ENCODE results near the gene ADAM8. TPM values are rescaled to one million over a fixed set of nuclear protein-coding genes. Genes with fewer than 3 reads are reported as not detected.

The ADAM8 gene
- total and polyA plus RNA-seq, 9 donors: 0.48 to 5.9 (median 3.4) TPM

DNA sequence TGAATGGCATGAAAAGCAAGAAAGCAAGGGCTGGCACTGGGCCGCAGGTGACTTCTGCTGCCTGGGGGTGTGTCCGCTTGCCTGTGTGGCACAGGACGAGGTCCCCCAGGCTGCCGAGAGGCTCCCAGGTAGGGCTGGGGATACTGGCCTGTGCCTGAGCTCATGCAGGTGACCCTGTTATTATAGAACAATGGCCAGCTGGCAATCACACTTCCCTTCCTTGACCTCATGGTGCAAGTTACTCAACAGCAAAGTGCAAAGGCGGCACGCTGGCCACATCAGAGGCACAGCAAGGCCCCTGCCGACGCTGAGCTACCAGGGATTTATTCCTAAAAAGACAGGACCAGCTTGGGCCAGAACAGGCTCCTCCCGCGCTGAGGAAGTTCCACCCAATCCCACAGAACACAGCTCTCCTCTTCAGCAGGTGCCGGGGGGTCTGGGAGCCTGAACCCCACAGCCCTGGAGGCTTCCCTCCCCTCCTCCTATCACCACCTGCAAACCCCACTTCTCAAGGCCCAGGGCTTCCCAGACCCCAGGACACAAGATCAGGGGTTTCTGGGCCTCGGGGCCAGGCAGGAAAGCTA, 1.4 kb upstream of the ADAM8 start:
- TF ChIP-seq POLR2A (IDR thresholded peaks at IDR 0.05) (no peak), EP300 (IDR thresholded peaks at IDR 0.05) (no peak)
- TF ChIP-seq, protein P1, sequence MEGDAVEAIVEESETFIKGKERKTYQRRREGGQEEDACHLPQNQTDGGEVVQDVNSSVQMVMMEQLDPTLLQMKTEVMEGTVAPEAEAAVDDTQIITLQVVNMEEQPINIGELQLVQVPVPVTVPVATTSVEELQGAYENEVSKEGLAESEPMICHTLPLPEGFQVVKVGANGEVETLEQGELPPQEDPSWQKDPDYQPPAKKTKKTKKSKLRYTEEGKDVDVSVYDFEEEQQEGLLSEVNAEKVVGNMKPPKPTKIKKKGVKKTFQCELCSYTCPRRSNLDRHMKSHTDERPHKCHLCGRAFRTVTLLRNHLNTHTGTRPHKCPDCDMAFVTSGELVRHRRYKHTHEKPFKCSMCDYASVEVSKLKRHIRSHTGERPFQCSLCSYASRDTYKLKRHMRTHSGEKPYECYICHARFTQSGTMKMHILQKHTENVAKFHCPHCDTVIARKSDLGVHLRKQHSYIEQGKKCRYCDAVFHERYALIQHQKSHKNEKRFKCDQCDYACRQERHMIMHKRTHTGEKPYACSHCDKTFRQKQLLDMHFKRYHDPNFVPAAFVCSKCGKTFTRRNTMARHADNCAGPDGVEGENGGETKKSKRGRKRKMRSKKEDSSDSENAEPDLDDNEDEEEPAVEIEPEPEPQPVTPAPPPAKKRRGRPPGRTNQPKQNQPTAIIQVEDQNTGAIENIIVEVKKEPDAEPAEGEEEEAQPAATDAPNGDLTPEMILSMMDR (IDR thresholded peaks at IDR 0.05): no peak
- DNase-seq: no peak
- Histone ChIP-seq H3K9me3 (no peaks in the 10 kb centered on the region), H3K4me1 (ENCODE audit: insufficient read depth) (no peaks in the 10 kb centered on the region), H3K27me3 (no peaks in the 10 kb centered on the region), H3K36me3 (no peaks in the 10 kb centered on the region), H3K27ac (no peak overlapping the region), H3K4me3 (no peak overlapping the region)
- intact Hi-C loops (cut with DNase I): no loop called here
- 68 to 78% (median 77%) methylated on average over 11 to 12 of the region's 12 CpGs for WGBS, 3 donors

GRCh38 chr10:133277277-133277992, 767 bp upstream of the ADAM8 start:
- no peak overlapping the region for H3K27ac ChIP-seq
- 55 to 60% (median 59%) methylated on average over 21 to 25 of the region's 25 CpGs for WGBS, 3 donors
- intact Hi-C loops (cut with DNase I): no loop called here
- no peaks in the 10 kb centered on the region for H3K9me3 ChIP-seq
- no peak for DNase-seq
- TF ChIP-seq, protein P1 (IDR thresholded peaks at IDR 0.05): no peak
- TF ChIP-seq POLR2A (IDR thresholded peaks at IDR 0.05) (no peak), EP300 (IDR thresholded peaks at IDR 0.05) (no peak)
- no peaks in the 10 kb centered on the region for H3K36me3 ChIP-seq
- H3K4me3 ChIP-seq: no peak overlapping the region
- no peaks in the 10 kb centered on the region for H3K4me1 ChIP-seq (ENCODE audit: insufficient read depth)
- no peaks in the 10 kb centered on the region for H3K27me3 ChIP-seq

DNA sequence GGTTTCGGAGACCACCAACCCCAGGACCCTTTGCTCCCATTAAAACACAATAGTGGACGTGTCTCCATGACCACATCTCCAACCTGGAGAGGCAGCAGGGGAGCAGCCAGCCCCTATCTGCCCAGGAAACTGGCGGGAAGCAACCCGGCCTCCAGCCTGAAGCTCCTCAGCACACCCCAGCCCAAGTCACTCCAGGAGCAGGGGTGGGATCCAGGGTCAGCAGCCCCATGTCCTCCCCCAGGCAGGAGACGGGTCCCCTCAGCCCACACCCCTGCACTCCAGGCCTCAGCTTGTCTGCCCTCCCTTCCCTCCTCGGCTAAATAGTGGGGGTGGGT, 601 bp downstream of the ADAM8 start:
- no peaks in the 10 kb centered on the region for H3K9me3 ChIP-seq
- H3K4me1 ChIP-seq (ENCODE audit: insufficient read depth): no peaks in the 10 kb centered on the region
- H3K36me3 ChIP-seq: no peaks in the 10 kb centered on the region
- H3K27ac ChIP-seq: no peak overlapping the region
- DNase-seq: no peak
- H3K27me3 ChIP-seq: no peaks in the 10 kb centered on the region
- intact Hi-C loops (cut with DNase I): no loop called here
- 30 to 35% (median 32%) methylated on average over 6 of the region's 6 CpGs for WGBS, 3 donors
- TF ChIP-seq, protein P1 (IDR thresholded peaks at IDR 0.05): no peak
- TF ChIP-seq EP300 (IDR thresholded peaks at IDR 0.05) (no peak), POLR2A (IDR thresholded peaks at IDR 0.05) (no peak)
- H3K4me3 ChIP-seq: no peak overlapping the region

DNA sequence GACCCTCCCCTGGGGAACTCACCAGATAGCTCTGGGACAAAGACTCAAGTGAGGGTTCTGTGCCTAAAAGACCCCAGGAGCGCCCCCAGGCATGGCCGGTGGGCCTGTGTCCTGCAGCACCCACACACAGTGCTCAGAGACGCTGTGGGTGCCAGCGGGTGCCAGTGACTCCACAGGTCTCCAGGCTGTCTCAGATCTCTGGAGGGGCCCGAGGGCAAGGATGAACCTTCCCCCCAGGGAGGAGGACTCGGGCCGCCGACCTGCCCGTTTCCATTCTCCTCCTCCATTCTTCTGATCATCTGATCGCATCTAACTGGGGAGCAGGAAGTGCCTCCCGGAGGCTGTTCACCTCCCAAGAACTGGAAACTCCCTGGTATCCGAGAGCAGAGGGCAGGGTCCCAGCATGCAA, 980 bp downstream of the ADAM8 start:
- 29 to 34% (median 31%) methylated on average over 8 to 12 of the region's 12 CpGs for WGBS, 3 donors

More for the DNA sequence above, 980 bp downstream of the ADAM8 start:
- H3K4me3 ChIP-seq: no peak overlapping the region
- no peaks in the 10 kb centered on the region for H3K36me3 ChIP-seq
- no peaks in the 10 kb centered on the region for H3K9me3 ChIP-seq
- TF ChIP-seq POLR2A (IDR thresholded peaks at IDR 0.05): no peak
- TF ChIP-seq, protein P1 (IDR thresholded peaks at IDR 0.05): no peak
- no peak for TF ChIP-seq EP300 (IDR thresholded peaks at IDR 0.05)
- no peaks in the 10 kb centered on the region for H3K27me3 ChIP-seq
- intact Hi-C loops (cut with DNase I): no loop called here
- DNase-seq: no peak
- no peaks in the 10 kb centered on the region for H3K4me1 ChIP-seq (ENCODE audit: insufficient read depth)
- H3K27ac ChIP-seq: no peak overlapping the region
